ENCODE data around the gene UBTF.

GRCh38 chr17:44171931-44172455 lies 47.5 kb downstream of the UBTF start:
- TF ChIP-seq CTCF (IDR thresholded peaks at IDR 0.05) (no peak), POLR2A (IDR thresholded peaks at IDR 0.05) (no peak)
